Adrenal gland (tissue), 12 donors: ENCODE measurements around the gene CEP131. TPM values are rescaled to one million over a fixed set of nuclear protein-coding genes. Genes with fewer than 3 reads are reported as not detected.

Source experiments
- DNase-seq, 7 donors: peaks; one replicate each; pipeline ENCODE4 v3.0.0-alpha.2; 2019 to 2020
- H3K27ac ChIP-seq, 5 donors: fragments of 200-600 bp; sonication (generic) in 4 of 5; 1 replicate in 3 of 5; 2 replicates in 2 of 5; pipeline versions ENCODE4 v1.5.1 to v1.8.0; 2016 to 2020; ENCODE audit warnings: mild to moderate bottlenecking in 1 of 5
- H3K27me3 ChIP-seq: fragments of 200-600 bp; 2 replicates; pipeline ENCODE4 v1.8.0; 2021
- H3K36me3 ChIP-seq, 2 donors: fragments of 200-600 bp; replicated peaks in 1 of 2; 1 replicate in 1 of 2; 2 replicates in 1 of 2; pipeline versions ENCODE4 v1.5.1 to v1.8.0; 2018 to 2022
- H3K4me1 ChIP-seq, 2 donors: fragments of 200-600 bp; replicated peaks in 1 of 2; 1 replicate in 1 of 2; 2 replicates in 1 of 2; pipeline versions ENCODE4 v1.5.1 to v1.8.0; 2018 to 2021
- H3K4me3 ChIP-seq, 4 donors: fragments of 200-600 bp; sonication (generic) in 3 of 4; one replicate each; pipeline ENCODE4 v1.5.1; 2016 to 2018
- H3K9me3 ChIP-seq, 3 donors: fragments of 200-600 bp; sonication (generic) in 1 of 3; replicated peaks in 1 of 3; 1 replicate in 2 of 3; 2 replicates in 1 of 3; pipeline versions ENCODE4 v1.5.1 to v1.8.0; 2016 to 2021
- POLR2A ChIP-seq, 2 donors: fragments of 450-650 bp; IDR thresholded peaks; one replicate each; pipeline ENCODE4 v1.6.1; 2017; ENCODE audit warnings: antibody characterized with exemption in 2 of 2, mild to moderate bottlenecking in 2 of 2, moderate library complexity in 1 of 2
- WGBS, 4 donors: extraction: QIAGEN DNeasy Blood & Tissue Kit in 2 of 4; methylation state at CpG; one replicate each; pipeline versions ENCODE4 v1.1.5 to v1.1.7; 2013 to 2017; 5-methylcytosine and 5-hydroxymethylcytosine counted together
- intact Hi-C, 2 donors: fragments of 100-400 bp; cut with DNase I; formaldehyde crosslinking; loops; one replicate each; pipeline versions ENCODE4 v1.14.1 to v1.15.0; 2022 to 2023
- polyA plus RNA-seq, 3 donors: library from polyadenylated mRNA; stranded (reverse); fragments of 200-250 nt in 2 of 3; fragments of 350-450 nt in 1 of 3; fragmentation: Illumina TruSeq in 1 of 3; extraction: RNeasy Lipid Tissue Mini Kit (QIAGEN cat#74804) in 1 of 3; gene quantifications; one replicate each; pipeline ENCODE4 v1.2.3, GENCODE V29; 2013 to 2014
- total RNA-seq, 9 donors: library from RNA; depleted of rRNA in 4 of 9; stranded (reverse); fragments of >200 nt in 4 of 9; fragments of 120-200 nt in 1 of 9; fragmentation: NEBNext Ultra II Directional in 1 of 9; extraction: Animal tissue kit (Norgen Biotek cat#: 25700) in 1 of 9; gene quantifications; one replicate each; pipeline versions ENCODE4 v1.1.0 to v1.2.4, GENCODE V29; 2013 to 2023
- TF ChIP-seq, protein P1 (sequence below), 6 experiments: fragments of 450-650 bp in 4 of 6; fragments of 200-600 bp in 2 of 6; sonication (generic) in 1 of 6; IDR thresholded peaks; 1 replicate in 5 of 6; 2 replicates in 1 of 6; pipeline versions ENCODE4 v1.5.1 to v1.8.0; 2016 to 2021; ENCODE audit warnings: antibody characterized with exemption in 6 of 6, mild to moderate bottlenecking in 2 of 6, moderate library complexity in 1 of 6
- donor health status: healthy with polysubstance abuse.
- donor health status: Bipolar disorder and iron deficiency.
- donor health status: DM: yes; HTN: yes; CAD: no.
- donor health status: DM: no; HTN: no; CAD: no.
- donor health status: DM: no; HTN: no; CAD: no.
- donor health status: DM: yes; HTN: yes; CAD: no.

Gene CEP131
- total and polyA plus RNA-seq, 12 donors: 0.81 to 55.8 (median 8.2) TPM

DNA sequence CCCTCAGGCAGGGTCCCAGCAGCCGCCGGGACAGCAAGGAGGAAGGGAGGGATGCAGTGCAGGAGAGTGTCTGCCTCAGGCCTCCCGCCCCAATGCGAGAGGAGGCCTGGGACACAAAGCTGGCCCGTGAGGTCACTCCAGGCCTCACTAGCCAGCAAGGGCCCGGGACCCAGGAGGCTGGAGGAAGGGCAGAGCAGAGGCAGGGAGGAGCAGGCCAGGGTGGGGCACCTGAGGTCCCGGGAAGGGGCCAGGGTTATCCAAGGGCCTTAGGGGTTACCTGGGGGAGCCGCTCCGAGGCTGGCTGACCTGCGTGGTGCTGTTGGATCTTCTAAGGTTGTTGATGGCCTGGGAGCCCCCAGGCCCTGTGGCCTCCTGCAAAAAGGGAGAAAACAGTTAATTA, 14.1 kb downstream of the CEP131 start:
- intact Hi-C loops: no loop called here
- Histone ChIP-seq H3K36me3 (no peaks in the 10 kb centered on the region), H3K4me1 (no peaks in the 10 kb centered on the region), H3K4me3 (no peak overlapping the region), H3K9me3 (no peaks in the 10 kb centered on the region), H3K27me3 (no peaks in the 10 kb centered on the region), H3K27ac (no peak overlapping the region)
- no peak for TF ChIP-seq POLR2A (IDR thresholded peaks at IDR 0.05)
- TF ChIP-seq, protein P1, sequence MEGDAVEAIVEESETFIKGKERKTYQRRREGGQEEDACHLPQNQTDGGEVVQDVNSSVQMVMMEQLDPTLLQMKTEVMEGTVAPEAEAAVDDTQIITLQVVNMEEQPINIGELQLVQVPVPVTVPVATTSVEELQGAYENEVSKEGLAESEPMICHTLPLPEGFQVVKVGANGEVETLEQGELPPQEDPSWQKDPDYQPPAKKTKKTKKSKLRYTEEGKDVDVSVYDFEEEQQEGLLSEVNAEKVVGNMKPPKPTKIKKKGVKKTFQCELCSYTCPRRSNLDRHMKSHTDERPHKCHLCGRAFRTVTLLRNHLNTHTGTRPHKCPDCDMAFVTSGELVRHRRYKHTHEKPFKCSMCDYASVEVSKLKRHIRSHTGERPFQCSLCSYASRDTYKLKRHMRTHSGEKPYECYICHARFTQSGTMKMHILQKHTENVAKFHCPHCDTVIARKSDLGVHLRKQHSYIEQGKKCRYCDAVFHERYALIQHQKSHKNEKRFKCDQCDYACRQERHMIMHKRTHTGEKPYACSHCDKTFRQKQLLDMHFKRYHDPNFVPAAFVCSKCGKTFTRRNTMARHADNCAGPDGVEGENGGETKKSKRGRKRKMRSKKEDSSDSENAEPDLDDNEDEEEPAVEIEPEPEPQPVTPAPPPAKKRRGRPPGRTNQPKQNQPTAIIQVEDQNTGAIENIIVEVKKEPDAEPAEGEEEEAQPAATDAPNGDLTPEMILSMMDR (IDR thresholded peaks at IDR 0.05): no peak
- WGBS, 4 donors: 96 to 100% (median 98%) methylated on average over 5 to 10 of the region's 10 CpGs
- DNase-seq: no peak

DNA sequence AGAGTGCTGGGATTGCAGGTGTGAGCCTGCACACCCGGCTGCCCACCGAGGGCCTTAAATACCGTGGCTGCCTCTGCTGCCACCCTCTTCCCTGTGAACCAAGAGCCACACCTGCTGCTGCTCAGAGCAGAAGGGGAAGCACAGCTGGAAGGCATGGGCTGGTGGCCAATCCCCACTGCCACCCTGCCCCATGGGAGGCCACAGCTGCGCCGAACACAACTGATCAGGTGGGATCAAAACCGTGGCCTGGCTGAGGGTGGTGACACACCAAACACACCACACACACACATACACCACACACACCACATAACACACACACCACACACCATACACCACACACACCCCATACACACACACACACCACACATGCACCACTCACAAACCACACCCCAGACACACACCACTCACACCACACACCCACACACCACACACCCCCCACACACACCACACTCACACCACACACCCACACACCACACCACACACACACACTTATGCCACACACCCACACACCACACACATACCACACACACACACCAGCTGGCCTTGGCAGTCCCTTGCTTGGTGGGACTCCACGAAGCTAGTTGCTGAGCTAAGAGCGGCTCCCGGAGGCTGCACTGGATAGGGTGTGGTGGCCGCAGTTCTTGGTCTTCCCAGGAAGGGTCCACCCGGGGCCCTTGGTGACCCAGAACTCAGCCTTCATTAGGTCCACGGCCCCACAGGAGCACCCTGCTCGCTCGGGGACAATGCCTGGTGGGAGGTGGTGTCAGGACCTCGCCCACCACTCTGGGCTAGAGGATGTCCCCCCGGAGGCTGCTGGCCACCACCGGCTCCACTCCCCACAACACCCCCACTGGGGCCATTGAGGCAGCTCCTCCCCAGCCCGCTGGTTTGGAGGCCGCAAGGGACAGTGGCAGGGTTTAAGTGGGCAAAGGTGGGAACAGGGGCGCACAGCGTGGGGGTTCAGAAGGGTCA, 14.9 kb downstream of the CEP131 start:
- Histone ChIP-seq H3K27ac (no peak overlapping the region), H3K27me3 (no peaks in the 10 kb centered on the region), H3K4me1 (no peaks in the 10 kb centered on the region), H3K9me3 (no peaks in the 10 kb centered on the region), H3K36me3 (no peaks in the 10 kb centered on the region), H3K4me3 (no peak overlapping the region)
- TF ChIP-seq POLR2A (IDR thresholded peaks at IDR 0.05): no peak
- TF ChIP-seq, protein P1 (IDR thresholded peaks at IDR 0.05): no peak
- intact Hi-C loops: no loop called here
- DNase-seq: no peak
- 89 to 92% (median 90%) methylated on average over 10 to 21 of the region's 21 CpGs for WGBS, 4 donors

- 92 to 99% (median 94%) methylated on average over 7 to 12 of the region's 12 CpGs for WGBS, 4 donors
- Histone ChIP-seq H3K4me3 (no peak overlapping the region), H3K27me3 (no peaks in the 10 kb centered on the region), H3K4me1 (no peaks in the 10 kb centered on the region), H3K9me3 (no peaks in the 10 kb centered on the region), H3K36me3 (no peaks in the 10 kb centered on the region), H3K27ac (no peak overlapping the region)
- no peak for DNase-seq
- intact Hi-C loops: no loop called here
- TF ChIP-seq POLR2A (IDR thresholded peaks at IDR 0.05): no peak
- TF ChIP-seq, protein P1 (IDR thresholded peaks at IDR 0.05): no peak
Observed at GRCh38 chr17:81206657-81207056, 16.1 kb downstream of the CEP131 start.

DNA sequence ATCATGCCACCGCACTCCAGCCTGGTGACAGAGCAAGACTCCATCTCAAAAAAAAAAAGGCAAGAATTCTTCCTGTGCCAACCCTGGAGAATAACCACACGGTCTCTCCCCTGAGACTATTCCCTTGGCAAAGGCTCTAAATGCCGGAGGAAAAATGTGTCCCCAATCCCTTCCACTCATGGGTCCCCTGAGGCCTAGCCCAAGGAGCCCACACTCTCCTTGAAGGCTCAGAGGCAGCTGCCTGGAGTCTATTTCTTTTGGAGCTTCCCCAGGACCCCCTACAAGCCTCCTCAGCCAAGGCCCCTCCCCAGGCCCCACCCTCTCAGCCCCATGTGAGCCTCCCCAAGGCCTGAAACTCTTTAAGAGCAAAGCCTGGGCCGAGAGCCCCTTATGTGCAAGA, 16.6 kb downstream of the CEP131 start:
- 89 to 96% (median 91%) methylated on average over 4 of the region's 4 CpGs for WGBS, 4 donors
- intact Hi-C loops: no loop called here

More for the DNA sequence above, 16.6 kb downstream of the CEP131 start:
- Histone ChIP-seq H3K27me3 (no peaks in the 10 kb centered on the region), H3K4me3 (no peak overlapping the region), H3K4me1 (no peaks in the 10 kb centered on the region), H3K36me3 (no peaks in the 10 kb centered on the region), H3K27ac (no peak overlapping the region), H3K9me3 (no peaks in the 10 kb centered on the region)
- no peak for DNase-seq
- TF ChIP-seq, protein P1 (IDR thresholded peaks at IDR 0.05): no peak
- no peak for TF ChIP-seq POLR2A (IDR thresholded peaks at IDR 0.05)
